HepG2 (cell line): ENCODE results near the gene ETV5. TPM values are rescaled to one million over a fixed set of nuclear protein-coding genes. Genes with fewer than 3 reads are reported as not detected.

Source experiments
- BRCA1 ChIP-seq: sonication (generic); formaldehyde crosslinking; IDR thresholded peaks from 2 replicates; pipeline ENCODE4 v1.4.0; 2020; ENCODE audit warnings: missing genetic modification reagents
- ELF1 ChIP-seq: sonication (generic); formaldehyde crosslinking; IDR thresholded peaks from 2 replicates; pipeline ENCODE4 v1.4.0; 2020; ENCODE audit warnings: missing genetic modification reagents
- FOSL2 ChIP-seq: sonication (generic); formaldehyde crosslinking; IDR thresholded peaks from 2 replicates; pipeline ENCODE4 v1.4.0; 2020; ENCODE audit warnings: missing genetic modification reagents
- HDAC1 ChIP-seq: sonication (generic); formaldehyde crosslinking; IDR thresholded peaks from 2 replicates; pipeline ENCODE4 v1.5.1; 2020; ENCODE audit warnings: mild to moderate bottlenecking, missing genetic modification reagents
- KAT8 ChIP-seq: IDR thresholded peaks from 2 replicates; pipeline ENCODE4 v1.6.1; 2016; ENCODE audit warnings: missing genetic modification reagents, missing compliant biosample characterization
- KDM4B ChIP-seq: sonication (generic); formaldehyde crosslinking; IDR thresholded peaks from 2 replicates; pipeline ENCODE4 v1.4.0; 2020; ENCODE audit warnings: missing genetic modification reagents
- MED1 ChIP-seq: sonication (generic); formaldehyde crosslinking; IDR thresholded peaks from 2 replicates; pipeline ENCODE4 v1.4.0; 2020; ENCODE audit warnings: missing genetic modification reagents
- MIXL1 ChIP-seq: IDR thresholded peaks from 2 replicates; pipeline ENCODE4 v1.6.1; 2016
- NR2F2 ChIP-seq: IDR thresholded peaks from 2 replicates; pipeline ENCODE4 v1.6.1; 2012; ENCODE audit warnings: low read depth, inconsistent platforms, borderline replicate concordance
- RBAK ChIP-seq: sonication (generic); formaldehyde crosslinking; IDR thresholded peaks from 2 replicates; pipeline ENCODE4 v1.5.1; 2020; ENCODE audit warnings: mild to moderate bottlenecking, missing genetic modification reagents
- SALL2 ChIP-seq: sonication (generic); formaldehyde crosslinking; IDR thresholded peaks from 2 replicates; pipeline ENCODE4 v1.8.1; 2023; ENCODE audit warnings: mild to moderate bottlenecking, missing genetic modification reagents, inconsistent platforms
- SSRP1 ChIP-seq: IDR thresholded peaks from 2 replicates; pipeline ENCODE4 v1.6.1; 2016; ENCODE audit warnings: control low read depth
- TGIF2 ChIP-seq: IDR thresholded peaks from 2 replicates; pipeline ENCODE4 v1.6.1; 2016; ENCODE audit warnings: control low read depth, missing compliant biosample characterization
- ZFP36 ChIP-seq: fragments of 150-350 bp; IDR thresholded peaks from 2 replicates; pipeline ENCODE4 v1.6.1; 2018; ENCODE audit warnings: borderline replicate concordance, low read length, low read depth; ENCODE audit not compliant: partially characterized antibody
- ZFP62 ChIP-seq: sonication (generic); formaldehyde crosslinking; IDR thresholded peaks from 2 replicates; pipeline ENCODE4 v1.4.0; 2020; ENCODE audit warnings: missing genetic modification reagents
- ZNF383 ChIP-seq: sonication (generic); formaldehyde crosslinking; IDR thresholded peaks from 2 replicates; pipeline ENCODE4 v1.4.0; 2020; ENCODE audit warnings: missing genetic modification reagents, mild to moderate bottlenecking, borderline replicate concordance
- ZNF430 ChIP-seq: sonication (generic); formaldehyde crosslinking; IDR thresholded peaks from 2 replicates; pipeline ENCODE4 v1.9.0; 2021; ENCODE audit warnings: mild to moderate bottlenecking, missing genetic modification reagents
- ZNF460 ChIP-seq: sonication (generic); formaldehyde crosslinking; IDR thresholded peaks from 2 replicates; pipeline ENCODE4 v1.5.1; 2020; ENCODE audit warnings: missing genetic modification reagents, mild to moderate bottlenecking, borderline replicate concordance
- ZNF570 ChIP-seq: sonication (generic); formaldehyde crosslinking; IDR thresholded peaks from 2 replicates; pipeline ENCODE4 v1.4.0; 2020; ENCODE audit warnings: mild to moderate bottlenecking, missing genetic modification reagents, borderline replicate concordance
- ZNF605 ChIP-seq: sonication (generic); formaldehyde crosslinking; IDR thresholded peaks from 2 replicates; pipeline ENCODE4 v1.8.0; 2022; ENCODE audit warnings: mild to moderate bottlenecking, missing genetic modification reagents
- ZNF709 ChIP-seq: sonication (generic); formaldehyde crosslinking; IDR thresholded peaks from 2 replicates; pipeline ENCODE4 v1.5.0; 2020; ENCODE audit warnings: mild to moderate bottlenecking, missing genetic modification reagents
- polyA plus RNA-seq, 8 experiments: library from polyadenylated mRNA; depleted of rRNA in 3 of 8; stranded (reverse) in 7 of 8; unstranded in 1 of 8; fragments of >200 nt; fragmentation: Illumina TruSeq in 4 of 8; extraction: Trizol in 4 of 8; gene quantifications; 2 replicates each; pipeline versions ENCODE4 v1.2.1 to v1.2.3, GENCODE V29; 2011 to 2016; ENCODE audit warnings: low read depth in 4 of 8, missing spikeins in 1 of 8, mixed read lengths in 1 of 8; ENCODE audit not compliant: insufficient read depth in 1 of 8
- total RNA-seq, 5 experiments: library from RNA; depleted of rRNA; stranded (reverse); fragments of >200 nt; fragmentation: Illumina TruSeq; extraction: Trizol; gene quantifications; 2 replicates each; pipeline ENCODE4 v1.2.3, GENCODE V29; 2016; ENCODE audit warnings: low read depth in 1 of 5
- TF ChIP-seq, protein P1 (sequence below): sonication (generic); formaldehyde crosslinking; IDR thresholded peaks from 2 replicates; pipeline ENCODE4 v1.4.0; 2020; ENCODE audit warnings: missing genetic modification reagents, borderline replicate concordance
- TF ChIP-seq, protein P2 (sequence below): sonication (generic); formaldehyde crosslinking; IDR thresholded peaks from 2 replicates; pipeline ENCODE4 v1.5.0; 2020; ENCODE audit warnings: mild to moderate bottlenecking, missing genetic modification reagents
- TF ChIP-seq, protein P3 (sequence below): sonication (generic); formaldehyde crosslinking; IDR thresholded peaks from 2 replicates; pipeline ENCODE4 v1.8.1; 2022; ENCODE audit warnings: mild to moderate bottlenecking, missing genetic modification reagents

The ETV5 gene
- total and polyA plus RNA-seq, 2 of the 13 experiments (the other 11 are each of a cell fraction or from before 2014, with no cell fraction given): 52.9 to 57.2 TPM

DNA sequence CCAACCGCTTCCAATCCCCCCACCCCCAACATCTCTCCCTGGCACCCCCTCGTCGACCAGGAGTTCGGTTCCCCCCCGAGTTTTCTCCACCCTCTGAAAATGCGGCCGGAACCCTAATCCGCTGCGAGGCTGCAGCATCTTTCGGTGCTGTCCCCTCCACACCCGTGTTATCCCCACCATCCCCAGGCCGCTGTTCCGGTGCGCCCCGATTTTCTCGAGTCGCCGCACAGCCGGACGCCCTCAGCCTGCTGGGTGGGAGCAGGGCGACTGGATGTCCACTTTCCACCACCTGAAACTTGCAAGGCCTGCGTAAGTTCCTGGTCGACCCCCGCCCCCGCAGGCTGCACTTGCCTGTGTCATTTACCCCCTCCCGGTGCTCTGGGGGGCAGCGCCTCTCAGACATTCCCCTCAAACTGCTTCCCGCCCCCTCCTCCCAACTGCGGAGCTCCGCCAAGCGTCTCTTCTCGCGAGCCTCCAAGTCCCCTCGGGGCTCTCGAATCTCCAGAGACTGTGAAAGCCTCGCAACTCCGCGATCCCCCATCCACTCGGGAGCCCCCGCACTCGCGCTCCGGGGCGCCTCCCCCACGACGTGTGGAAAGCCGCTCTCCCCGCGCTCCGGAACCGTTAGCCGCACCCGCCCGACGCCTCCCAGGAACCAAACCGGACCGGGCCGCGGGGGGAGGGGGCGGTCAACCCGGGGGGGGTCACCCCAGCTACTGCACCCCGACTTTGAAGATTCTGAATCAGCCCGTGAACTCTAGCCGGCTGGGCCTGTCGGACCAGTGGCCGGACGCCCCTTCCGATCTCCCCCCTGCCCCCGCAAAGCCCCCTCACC is 566 bp downstream of the ETV5 start (continued):
- TF ChIP-seq, protein P1, sequence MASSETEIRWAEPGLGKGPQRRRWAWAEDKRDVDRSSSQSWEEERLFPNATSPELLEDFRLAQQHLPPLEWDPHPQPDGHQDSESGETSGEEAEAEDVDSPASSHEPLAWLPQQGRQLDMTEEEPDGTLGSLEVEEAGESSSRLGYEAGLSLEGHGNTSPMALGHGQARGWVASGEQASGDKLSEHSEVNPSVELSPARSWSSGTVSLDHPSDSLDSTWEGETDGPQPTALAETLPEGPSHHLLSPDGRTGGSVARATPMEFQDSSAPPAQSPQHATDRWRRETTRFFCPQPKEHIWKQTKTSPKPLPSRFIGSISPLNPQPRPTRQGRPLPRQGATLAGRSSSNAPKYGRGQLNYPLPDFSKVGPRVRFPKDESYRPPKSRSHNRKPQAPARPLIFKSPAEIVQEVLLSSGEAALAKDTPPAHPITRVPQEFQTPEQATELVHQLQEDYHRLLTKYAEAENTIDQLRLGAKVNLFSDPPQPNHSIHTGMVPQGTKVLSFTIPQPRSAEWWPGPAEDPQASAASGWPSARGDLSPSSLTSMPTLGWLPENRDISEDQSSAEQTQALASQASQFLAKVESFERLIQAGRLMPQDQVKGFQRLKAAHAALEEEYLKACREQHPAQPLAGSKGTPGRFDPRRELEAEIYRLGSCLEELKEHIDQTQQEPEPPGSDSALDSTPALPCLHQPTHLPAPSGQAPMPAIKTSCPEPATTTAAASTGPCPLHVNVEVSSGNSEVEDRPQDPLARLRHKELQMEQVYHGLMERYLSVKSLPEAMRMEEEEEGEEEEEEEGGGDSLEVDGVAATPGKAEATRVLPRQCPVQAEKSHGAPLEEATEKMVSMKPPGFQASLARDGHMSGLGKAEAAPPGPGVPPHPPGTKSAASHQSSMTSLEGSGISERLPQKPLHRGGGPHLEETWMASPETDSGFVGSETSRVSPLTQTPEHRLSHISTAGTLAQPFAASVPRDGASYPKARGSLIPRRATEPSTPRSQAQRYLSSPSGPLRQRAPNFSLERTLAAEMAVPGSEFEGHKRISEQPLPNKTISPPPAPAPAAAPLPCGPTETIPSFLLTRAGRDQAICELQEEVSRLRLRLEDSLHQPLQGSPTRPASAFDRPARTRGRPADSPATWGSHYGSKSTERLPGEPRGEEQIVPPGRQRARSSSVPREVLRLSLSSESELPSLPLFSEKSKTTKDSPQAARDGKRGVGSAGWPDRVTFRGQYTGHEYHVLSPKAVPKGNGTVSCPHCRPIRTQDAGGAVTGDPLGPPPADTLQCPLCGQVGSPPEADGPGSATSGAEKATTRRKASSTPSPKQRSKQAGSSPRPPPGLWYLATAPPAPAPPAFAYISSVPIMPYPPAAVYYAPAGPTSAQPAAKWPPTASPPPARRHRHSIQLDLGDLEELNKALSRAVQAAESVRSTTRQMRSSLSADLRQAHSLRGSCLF (CRISPR knock-in tag): no peak
- TF ChIP-seq ZNF460 (CRISPR knock-in tag): no peak
- no peak for TF ChIP-seq HDAC1 (CRISPR knock-in tag)
- TF ChIP-seq ZFP62 (CRISPR knock-in tag): no peak
- TF ChIP-seq ZNF570 (CRISPR knock-in tag): no peak
- no peak for TF ChIP-seq MED1 (CRISPR knock-in tag)
- TF ChIP-seq, protein P2, sequence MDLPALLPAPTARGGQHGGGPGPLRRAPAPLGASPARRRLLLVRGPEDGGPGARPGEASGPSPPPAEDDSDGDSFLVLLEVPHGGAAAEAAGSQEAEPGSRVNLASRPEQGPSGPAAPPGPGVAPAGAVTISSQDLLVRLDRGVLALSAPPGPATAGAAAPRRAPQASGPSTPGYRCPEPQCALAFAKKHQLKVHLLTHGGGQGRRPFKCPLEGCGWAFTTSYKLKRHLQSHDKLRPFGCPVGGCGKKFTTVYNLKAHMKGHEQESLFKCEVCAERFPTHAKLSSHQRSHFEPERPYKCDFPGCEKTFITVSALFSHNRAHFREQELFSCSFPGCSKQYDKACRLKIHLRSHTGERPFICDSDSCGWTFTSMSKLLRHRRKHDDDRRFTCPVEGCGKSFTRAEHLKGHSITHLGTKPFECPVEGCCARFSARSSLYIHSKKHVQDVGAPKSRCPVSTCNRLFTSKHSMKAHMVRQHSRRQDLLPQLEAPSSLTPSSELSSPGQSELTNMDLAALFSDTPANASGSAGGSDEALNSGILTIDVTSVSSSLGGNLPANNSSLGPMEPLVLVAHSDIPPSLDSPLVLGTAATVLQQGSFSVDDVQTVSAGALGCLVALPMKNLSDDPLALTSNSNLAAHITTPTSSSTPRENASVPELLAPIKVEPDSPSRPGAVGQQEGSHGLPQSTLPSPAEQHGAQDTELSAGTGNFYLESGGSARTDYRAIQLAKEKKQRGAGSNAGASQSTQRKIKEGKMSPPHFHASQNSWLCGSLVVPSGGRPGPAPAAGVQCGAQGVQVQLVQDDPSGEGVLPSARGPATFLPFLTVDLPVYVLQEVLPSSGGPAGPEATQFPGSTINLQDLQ (CRISPR knock-in tag): 0 out of 2 replicates have a peak, but pooled peaks have one; percentile 64
- TF ChIP-seq, protein P3, sequence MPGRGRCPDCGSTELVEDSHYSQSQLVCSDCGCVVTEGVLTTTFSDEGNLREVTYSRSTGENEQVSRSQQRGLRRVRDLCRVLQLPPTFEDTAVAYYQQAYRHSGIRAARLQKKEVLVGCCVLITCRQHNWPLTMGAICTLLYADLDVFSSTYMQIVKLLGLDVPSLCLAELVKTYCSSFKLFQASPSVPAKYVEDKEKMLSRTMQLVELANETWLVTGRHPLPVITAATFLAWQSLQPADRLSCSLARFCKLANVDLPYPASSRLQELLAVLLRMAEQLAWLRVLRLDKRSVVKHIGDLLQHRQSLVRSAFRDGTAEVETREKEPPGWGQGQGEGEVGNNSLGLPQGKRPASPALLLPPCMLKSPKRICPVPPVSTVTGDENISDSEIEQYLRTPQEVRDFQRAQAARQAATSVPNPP (CRISPR knock-in tag): no peak
- TF ChIP-seq SSRP1 (CRISPR knock-in tag): no peak
- TF ChIP-seq FOSL2 (CRISPR knock-in tag): no peak
- no peak for TF ChIP-seq BRCA1 (CRISPR knock-in tag)
- no peak for TF ChIP-seq ZFP36
- TF ChIP-seq NR2F2: no peak
- TF ChIP-seq TGIF2 (CRISPR knock-in tag): no peak
- TF ChIP-seq RBAK (CRISPR knock-in tag): no peak
- TF ChIP-seq SALL2 (CRISPR knock-in tag): 0 out of 2 replicates have a peak, but pooled peaks have one; percentile 52
- TF ChIP-seq MIXL1 (CRISPR knock-in tag): no peak
- 0 out of 2 replicates have a peak, but pooled peaks have one; percentile 45 for TF ChIP-seq ZNF709 (CRISPR knock-in tag)
- TF ChIP-seq KAT8: no peak
- TF ChIP-seq ELF1 (CRISPR knock-in tag): no peak
- no peak for TF ChIP-seq ZNF383
- no peak for TF ChIP-seq ZNF430 (CRISPR knock-in tag)
- TF ChIP-seq KDM4B: no peak
- peak; percentile 73; the same call in 1 of the 2 replicates for TF ChIP-seq ZNF605 (CRISPR knock-in tag)
